Fibroblast of the conjunctiva (primary cell): ENCODE results near the gene PHC2.

Experiments
- DNase-seq: peaks from one replicate; pipeline ENCODE4 v3.0.0-alpha.2; 2010; ENCODE audit warnings: low read depth

Gene PHC2

GRCh38 chr1:33349081-33349759 is 81.7 kb downstream of the PHC2 start:
- no peak for DNase-seq

DNA sequence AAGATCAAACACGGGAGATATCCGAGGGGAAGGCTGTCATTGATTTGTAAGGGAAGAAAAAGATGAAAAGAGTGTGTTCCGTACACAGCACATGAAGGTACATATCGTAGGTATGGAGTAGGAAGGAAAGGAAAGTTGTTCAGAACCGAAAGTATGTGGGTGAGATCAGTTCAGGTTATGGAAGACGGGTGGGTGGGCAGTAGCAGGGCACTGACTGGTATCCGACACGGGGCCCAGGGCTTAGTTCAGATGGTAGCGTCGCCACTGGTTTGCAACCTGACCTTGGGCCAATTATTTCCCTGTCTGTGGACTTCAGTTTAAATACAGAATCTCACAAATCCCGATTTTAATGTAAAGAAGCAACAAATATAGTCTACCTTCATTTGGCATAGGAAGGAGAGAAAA is 82.2 kb downstream of the PHC2 start:
- no peak for DNase-seq

GRCh38 chr1:33348194-33348593 is 82.7 kb downstream of the PHC2 start:
- DNase-seq = no peak

- DNase-seq = no peak
These were observed 83.3 kb downstream of the PHC2 start for GRCh38 chr1:33347650-33347992.

- peak; percentile 63 for DNase-seq
These were observed 83.8 kb downstream of the PHC2 start for GRCh38 chr1:33346927-33347649.

DNA sequence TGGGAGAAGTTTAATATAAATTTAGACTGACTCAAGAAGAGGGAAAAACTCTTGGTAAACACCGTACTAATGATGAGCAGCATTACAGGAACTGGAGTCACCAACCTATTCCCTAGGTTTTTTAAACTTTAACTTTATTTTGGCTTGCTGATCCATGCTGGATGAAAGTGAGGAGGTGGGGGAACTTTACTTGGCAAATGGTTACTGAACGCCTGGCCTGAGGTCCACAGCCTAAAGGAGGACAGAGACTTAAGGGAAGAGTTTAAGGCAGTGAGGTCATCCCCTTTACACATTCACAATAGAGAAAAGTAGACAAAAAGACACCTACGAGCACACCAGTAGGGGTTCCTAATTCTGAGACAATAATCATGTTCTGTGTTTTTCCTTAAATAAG is 84.4 kb downstream of the PHC2 start:
- DNase-seq = no peak

DNA sequence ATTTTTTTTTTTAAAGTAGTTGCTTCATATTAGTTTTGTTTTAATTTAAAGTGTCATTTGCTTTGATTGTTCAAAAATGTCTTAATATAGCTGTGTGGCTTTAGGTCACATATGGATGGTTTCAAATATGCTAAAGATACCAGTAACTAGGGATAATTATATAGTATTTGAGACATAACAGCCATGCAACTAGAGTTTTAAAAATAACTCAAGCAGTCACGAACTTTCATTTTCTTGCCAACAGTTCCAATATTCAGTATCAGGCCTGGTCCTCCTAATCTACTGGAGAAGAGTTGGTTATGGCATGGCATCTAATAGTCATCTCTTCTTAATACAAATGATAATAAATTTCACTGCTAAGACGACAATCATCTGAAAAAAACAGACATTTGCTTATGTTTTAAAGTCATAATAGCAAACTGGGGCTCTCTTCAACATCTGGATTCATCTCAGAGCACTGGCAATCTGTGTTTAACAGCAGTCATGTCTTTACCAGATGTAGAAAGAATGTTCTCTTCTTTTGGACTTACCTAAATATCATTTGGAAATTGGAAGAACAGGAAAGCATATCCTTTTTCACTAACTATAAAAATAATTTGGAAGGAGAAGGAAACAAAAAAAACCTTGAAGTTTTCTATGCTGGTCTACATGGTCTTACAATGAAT is 85.9 kb downstream of the PHC2 start:
- no peak for DNase-seq

DNA sequence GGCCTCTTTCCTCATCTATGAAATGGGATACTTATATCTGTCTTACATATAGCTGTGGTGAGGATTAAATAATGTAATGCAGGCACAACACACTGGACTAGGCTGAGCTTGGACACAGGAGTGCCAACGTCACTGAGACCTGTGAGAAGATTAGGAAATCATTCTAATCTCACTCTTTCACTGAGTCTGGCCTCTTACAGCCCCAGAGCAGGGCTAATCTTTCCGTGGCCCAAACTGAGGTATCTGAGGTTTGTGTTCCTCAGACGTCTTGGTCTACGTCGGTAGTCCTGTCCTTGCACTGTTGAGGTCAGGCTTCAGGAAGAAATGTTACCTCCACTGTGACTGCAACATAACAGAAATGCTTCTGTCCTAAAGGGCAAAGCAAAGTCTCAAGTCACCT is 87.4 kb downstream of the PHC2 start:
- DNase-seq = no peak

- peak; percentile 97 for DNase-seq
These were observed 88.7 kb downstream of the PHC2 start for GRCh38 chr1:33342041-33342723.

- no peak for DNase-seq
These were observed 89.7 kb downstream of the PHC2 start for GRCh38 chr1:33341190-33341589.

- DNase-seq = no peak
These were observed 91.5 kb downstream of the PHC2 start for GRCh38 chr1:33339413-33339812.

DNA sequence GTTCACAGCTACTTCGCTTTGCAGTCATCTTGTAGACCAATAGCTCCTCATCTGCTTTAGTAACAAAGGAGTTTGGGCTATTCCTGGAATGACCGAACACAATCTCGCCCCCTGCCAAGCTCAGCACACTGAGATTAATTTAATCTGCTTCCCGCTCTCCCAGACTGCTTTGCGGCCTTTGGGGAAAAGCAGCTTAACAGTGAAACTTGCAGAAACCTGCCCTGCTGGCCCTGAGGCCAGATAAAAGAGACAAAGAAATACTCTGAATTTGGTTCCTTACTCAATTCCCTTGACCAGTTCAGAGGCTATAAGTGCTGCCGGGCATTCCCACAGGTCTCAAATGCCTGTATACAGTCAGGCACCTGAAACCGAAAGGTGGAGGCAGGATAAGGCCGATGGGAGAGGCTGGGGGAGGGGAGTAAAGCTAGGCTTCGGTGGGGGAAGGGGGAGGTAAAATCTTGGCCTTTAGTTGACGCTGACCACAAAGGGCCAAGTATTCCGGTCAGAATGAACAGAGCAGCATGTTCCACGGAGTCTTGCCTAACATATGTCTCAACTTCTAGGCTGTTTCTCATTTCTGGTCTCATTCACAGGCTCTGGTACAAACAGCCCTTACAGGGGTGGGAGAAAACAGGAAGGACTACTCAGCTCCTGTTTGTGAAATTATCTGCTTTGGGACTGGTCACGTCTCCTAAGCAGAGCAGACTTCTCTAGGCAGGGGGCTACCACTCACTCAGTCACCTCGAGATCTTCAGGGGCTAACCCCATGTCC is 92.3 kb downstream of the PHC2 start:
- peak; percentile 76 for DNase-seq

- DNase-seq = no peak
These were observed 92.9 kb downstream of the PHC2 start for GRCh38 chr1:33338048-33338439.

DNA sequence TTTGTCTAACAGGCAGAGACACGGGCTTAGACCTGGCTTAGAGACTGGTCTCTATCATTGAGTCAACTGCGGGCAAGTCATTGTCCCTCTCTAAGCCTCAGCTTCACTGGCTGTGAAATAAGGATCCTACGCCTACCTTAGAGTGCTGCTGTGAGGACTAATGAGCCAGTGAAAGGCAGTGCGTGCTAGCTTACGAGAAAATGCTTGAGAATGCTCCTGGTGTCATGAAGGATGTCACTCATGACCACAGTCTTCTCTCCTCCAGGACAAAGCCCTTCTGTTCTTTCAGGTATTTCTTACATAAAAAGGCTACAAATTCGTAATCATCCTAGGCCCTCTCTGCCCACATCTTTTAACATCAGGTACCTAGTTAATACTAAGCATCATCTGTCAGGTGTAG is 93.5 kb downstream of the PHC2 start:
- DNase-seq = no peak

- no peak for DNase-seq
These were observed 94.3 kb downstream of the PHC2 start for GRCh38 chr1:33336580-33336979.

GRCh38 chr1:33335020-33335419 is 95.9 kb downstream of the PHC2 start:
- DNase-seq = no peak

- DNase-seq = no peak
These were observed 96.8 kb downstream of the PHC2 start for GRCh38 chr1:33334081-33334552.

GRCh38 chr1:33332881-33333280 is 98.0 kb downstream of the PHC2 start:
- DNase-seq = no peak

DNA sequence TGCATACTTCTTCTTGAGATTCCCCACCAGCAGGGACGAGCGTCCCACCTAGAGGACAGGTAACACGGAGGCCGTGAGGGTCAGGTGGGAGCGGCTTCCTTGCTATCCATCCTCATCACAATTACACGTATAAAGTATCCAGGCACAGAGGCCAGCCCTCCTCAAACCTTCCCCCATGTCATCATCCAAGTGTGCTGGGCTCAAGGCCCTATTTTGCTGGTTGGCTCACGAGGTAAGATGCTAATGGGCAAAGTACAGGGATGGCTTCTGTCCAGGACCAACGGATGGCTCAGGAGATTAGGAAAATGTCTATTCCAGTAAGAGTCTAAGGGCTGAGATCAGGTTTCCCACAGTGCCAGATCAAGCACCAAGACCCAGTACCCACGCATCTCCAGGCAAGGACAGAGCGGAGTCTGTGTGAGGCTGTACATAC is 98.5 kb downstream of the PHC2 start:
- DNase-seq = peak; percentile 73

DNA sequence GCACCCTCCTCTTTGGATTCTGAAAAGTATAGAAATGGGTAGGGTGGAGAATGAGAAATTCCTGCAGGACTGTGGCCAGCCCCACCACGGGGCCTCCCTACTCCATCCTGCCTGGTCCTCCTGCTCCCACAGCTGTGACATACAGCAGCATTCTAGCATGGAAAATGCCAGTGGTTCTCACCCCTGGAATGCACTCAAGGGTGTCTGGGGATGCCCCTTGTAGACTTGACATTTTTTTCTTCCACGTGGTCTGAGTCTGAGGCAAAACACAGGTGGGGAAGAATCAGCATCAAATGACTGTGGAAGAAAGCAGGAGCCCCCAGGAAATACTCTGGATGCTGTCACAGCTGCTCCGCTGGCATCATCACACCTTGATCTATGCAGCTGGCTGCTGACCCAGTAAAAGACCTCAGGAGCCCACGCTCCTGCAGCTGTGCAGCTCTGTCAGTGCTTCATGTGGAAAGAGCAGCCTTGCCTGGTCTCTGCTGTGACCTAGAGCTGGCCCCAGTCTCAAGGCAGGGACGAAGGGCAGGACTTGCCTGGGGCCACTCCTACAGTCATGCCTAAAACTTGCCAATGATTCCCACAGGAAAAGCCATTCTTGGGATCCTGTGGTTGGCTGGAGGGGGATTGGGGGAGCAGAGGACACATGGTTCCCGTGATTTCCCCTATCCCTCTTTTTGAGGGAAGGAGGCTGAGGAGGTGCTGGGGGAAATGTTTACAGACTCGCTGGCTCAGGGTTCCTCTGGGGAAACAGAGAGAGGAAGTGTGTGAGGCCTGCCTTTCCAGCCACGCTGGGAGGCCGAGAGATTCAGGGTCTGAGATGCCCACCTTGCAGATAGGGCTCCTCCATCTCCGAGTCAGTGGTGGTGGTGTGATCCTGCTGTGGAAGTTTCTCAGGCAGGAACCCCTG is 99.2 kb downstream of the PHC2 start:
- DNase-seq = no peak

GRCh38 chr1:33330906-33331305 is 100.0 kb downstream of the PHC2 start:
- no peak for DNase-seq
